HFF-Myc (cell line): ENCODE results near the gene LYZL1.

Source experiments
- DNase-seq: peaks from one replicate; pipeline ENCODE4 v3.0.0-alpha.2; 2011; ENCODE audit warnings: low read depth; ENCODE audit errors: extremely low read depth
- H3K4me3 ChIP-seq: replicated peaks from 2 replicates; pipeline ENCODE4 v1.5.1; 2011; ENCODE audit warnings: low read depth, mild to moderate bottlenecking, control low read depth, low read length
- CTCF ChIP-seq: IDR thresholded peaks from 2 replicates; pipeline ENCODE4 v1.5.1; 2012; ENCODE audit warnings: mild to moderate bottlenecking, low read depth, low read length, control low read depth; ENCODE audit errors: missing control alignments

Gene LYZL1

GRCh38 chr10:29270883-29271282 lies 18.0 kb upstream of the LYZL1 start:
- no peak overlapping the region for H3K4me3 ChIP-seq
- no peak for TF ChIP-seq CTCF
- DNase-seq, result no peak

- TF ChIP-seq CTCF, result no peak
Measured at GRCh38 chr10:29271877-29272276, 17.0 kb upstream of the LYZL1 start.

GRCh38 chr10:29273478-29273877 lies 15.4 kb upstream of the LYZL1 start:
- no peak for TF ChIP-seq CTCF
- DNase-seq, result no peak
- no peak overlapping the region for H3K4me3 ChIP-seq

More at GRCh38 chr10:29271877-29272276, 17.0 kb upstream of the LYZL1 start:
- no peak overlapping the region for H3K4me3 ChIP-seq
- DNase-seq, result no peak

- TF ChIP-seq CTCF, result no peak
- no peak overlapping the region for H3K4me3 ChIP-seq
- no peak for DNase-seq
Measured at GRCh38 chr10:29276251-29276850, 12.5 kb upstream of the LYZL1 start.

- TF ChIP-seq CTCF, result no peak
- H3K4me3 ChIP-seq, result no peak overlapping the region
- no peak for DNase-seq
Measured at GRCh38 chr10:29277296-29277695, 11.6 kb upstream of the LYZL1 start.

DNA sequence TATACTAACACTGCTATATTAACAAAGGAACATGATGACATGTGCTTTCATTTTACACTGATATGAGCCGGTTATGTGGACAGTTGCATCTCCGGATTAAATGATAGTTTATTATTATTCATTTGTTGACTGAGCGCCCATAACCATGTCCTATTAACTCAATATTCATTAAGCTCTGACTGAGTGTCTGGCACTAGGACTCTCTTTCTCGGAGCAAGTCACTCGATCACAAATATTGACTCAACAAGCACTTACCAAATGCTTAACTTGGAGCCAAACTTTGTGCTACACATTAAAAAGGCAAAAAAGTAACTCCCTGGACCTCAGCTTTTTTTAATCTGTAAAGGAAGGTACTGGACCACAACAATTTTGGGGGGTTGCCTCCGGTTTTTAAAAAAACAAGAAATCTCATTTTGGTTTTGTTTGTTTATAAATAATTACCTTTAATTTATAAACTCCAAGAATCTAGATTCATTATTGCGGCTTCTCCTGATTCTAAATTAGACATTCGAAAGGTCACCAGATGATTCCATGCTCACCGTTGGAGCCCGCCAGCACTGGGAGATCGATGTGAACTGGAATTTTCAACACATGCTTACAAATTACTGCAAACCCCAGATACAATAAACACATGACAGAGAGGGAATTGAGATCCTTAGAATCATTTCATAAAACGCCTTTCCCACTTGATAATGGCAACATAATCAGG lies 8.9 kb upstream of the LYZL1 start:
- no peak for DNase-seq
- TF ChIP-seq CTCF, result no peak
- no peak overlapping the region for H3K4me3 ChIP-seq
